ENCODE measurements around the gene PNPLA8. TPM values are rescaled to one million over a fixed set of nuclear protein-coding genes. Genes with fewer than 3 reads are reported as not detected.

Gene PNPLA8
- total and polyA plus RNA-seq, 2 of the 4 experiments (the other 2 are of a cell fraction): 7.0 to 14.5 TPM

DNA sequence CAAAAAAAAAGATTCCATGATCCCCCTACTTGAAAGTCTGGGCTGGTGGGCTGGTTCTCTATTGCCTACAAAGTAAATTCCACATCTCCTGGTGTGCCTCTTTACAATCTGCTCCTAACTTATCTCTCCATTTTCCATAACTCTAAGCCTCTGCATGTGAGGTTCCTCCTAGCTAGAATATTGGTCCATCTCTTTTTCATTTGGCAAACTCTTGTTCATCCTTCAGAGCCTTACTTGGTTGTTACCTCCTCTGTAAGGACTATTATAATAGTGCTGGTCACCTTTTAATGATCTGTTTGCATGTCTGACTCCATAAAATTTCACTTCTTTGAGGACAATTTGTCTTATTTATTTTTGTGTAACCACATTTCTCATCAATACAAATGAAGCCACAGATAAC, 68.1 kb downstream of the PNPLA8 start:
- no peak overlapping the region for H3K4ac ChIP-seq (ENCODE audit: low read depth, low read length)
- TF ChIP-seq, protein P1, sequence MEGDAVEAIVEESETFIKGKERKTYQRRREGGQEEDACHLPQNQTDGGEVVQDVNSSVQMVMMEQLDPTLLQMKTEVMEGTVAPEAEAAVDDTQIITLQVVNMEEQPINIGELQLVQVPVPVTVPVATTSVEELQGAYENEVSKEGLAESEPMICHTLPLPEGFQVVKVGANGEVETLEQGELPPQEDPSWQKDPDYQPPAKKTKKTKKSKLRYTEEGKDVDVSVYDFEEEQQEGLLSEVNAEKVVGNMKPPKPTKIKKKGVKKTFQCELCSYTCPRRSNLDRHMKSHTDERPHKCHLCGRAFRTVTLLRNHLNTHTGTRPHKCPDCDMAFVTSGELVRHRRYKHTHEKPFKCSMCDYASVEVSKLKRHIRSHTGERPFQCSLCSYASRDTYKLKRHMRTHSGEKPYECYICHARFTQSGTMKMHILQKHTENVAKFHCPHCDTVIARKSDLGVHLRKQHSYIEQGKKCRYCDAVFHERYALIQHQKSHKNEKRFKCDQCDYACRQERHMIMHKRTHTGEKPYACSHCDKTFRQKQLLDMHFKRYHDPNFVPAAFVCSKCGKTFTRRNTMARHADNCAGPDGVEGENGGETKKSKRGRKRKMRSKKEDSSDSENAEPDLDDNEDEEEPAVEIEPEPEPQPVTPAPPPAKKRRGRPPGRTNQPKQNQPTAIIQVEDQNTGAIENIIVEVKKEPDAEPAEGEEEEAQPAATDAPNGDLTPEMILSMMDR (conservative IDR thresholded peaks at IDR 0.05; ENCODE audit: low read depth, low read length): no peak
- TF ChIP-seq CEBPB (IDR thresholded peaks at IDR 0.05; ENCODE audit: low read depth, low read length) (no peak), BHLHE40 (IDR thresholded peaks at IDR 0.05; ENCODE audit: low read depth, low read length) (no peak), SMC3 (IDR thresholded peaks at IDR 0.05; ENCODE audit: low read depth, low read length) (no peak)
- TF ChIP-seq, protein P2, sequence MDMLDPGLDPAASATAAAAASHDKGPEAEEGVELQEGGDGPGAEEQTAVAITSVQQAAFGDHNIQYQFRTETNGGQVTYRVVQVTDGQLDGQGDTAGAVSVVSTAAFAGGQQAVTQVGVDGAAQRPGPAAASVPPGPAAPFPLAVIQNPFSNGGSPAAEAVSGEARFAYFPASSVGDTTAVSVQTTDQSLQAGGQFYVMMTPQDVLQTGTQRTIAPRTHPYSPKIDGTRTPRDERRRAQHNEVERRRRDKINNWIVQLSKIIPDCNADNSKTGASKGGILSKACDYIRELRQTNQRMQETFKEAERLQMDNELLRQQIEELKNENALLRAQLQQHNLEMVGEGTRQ (IDR thresholded peaks at IDR 0.05; ENCODE audit: low read depth, low read length): no peak
- TF ChIP-seq, protein P3, sequence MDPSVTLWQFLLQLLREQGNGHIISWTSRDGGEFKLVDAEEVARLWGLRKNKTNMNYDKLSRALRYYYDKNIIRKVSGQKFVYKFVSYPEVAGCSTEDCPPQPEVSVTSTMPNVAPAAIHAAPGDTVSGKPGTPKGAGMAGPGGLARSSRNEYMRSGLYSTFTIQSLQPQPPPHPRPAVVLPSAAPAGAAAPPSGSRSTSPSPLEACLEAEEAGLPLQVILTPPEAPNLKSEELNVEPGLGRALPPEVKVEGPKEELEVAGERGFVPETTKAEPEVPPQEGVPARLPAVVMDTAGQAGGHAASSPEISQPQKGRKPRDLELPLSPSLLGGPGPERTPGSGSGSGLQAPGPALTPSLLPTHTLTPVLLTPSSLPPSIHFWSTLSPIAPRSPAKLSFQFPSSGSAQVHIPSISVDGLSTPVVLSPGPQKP (IDR thresholded peaks at IDR 0.05; ENCODE audit: borderline replicate concordance, low read depth, low read length): no peak
- intact Hi-C loops (cut with micrococcal nuclease): no loop called here

More for the DNA sequence above, 68.1 kb downstream of the PNPLA8 start:
- H3K56ac ChIP-seq (ENCODE audit: extremely low read depth, insufficient read depth, low read length): no peak overlapping the region
- H3K4me3 ChIP-seq (ENCODE audit: insufficient read depth, low read depth, low read length): no peak overlapping the region
- no peak overlapping the region for H3K14ac ChIP-seq (replicated peaks; ENCODE audit: low read depth, low read length)
- H3K27me3 ChIP-seq (ENCODE audit: control insufficient read depth, insufficient read depth, low read length): peaks cover 51% of the 10 kb centered on the region
- H4K91ac ChIP-seq (ENCODE audit: insufficient read depth, low read depth, low read length): no peak overlapping the region
- H2BK20ac ChIP-seq (ENCODE audit: low read depth, low read length): no peak overlapping the region
- H2BK120ac ChIP-seq (ENCODE audit: low read depth, low read length): no peak overlapping the region
- POLR2A ChIA-PET (ENCODE audit: unreplicated experiment): no interaction called here
- no peak overlapping the region for H3K23ac ChIP-seq (ENCODE audit: low read depth, low read length)
- no peak for ATAC-seq (ENCODE audit: low read depth)
- H4K5ac ChIP-seq (ENCODE audit: low read depth, low read length): no peak overlapping the region
- no peaks in the 10 kb centered on the region for H4K20me1 ChIP-seq (ENCODE audit: insufficient read depth, low read length)
- H2AFZ ChIP-seq (replicated peaks; ENCODE audit: low read length, poor library complexity): no peak overlapping the region
- no peaks in the 10 kb centered on the region for H3K79me1 ChIP-seq (ENCODE audit: low read depth in 1 of 2, low read length in 2 of 2)
- H3K4me1 ChIP-seq (ENCODE audit: control insufficient read depth, insufficient read depth, low read length): no peaks in the 10 kb centered on the region; the same call in 1 of the 2 replicates
- BruUV-seq (replicated peaks): no TSS peak
- no peak for DNase-seq
- in situ Hi-C loops (cut with MboI; ENCODE audit: low sequenced_read_pairs): no loop called here
- no peak overlapping the region for H2AK9ac ChIP-seq (replicated peaks; ENCODE audit: low read depth, low read length, poor library complexity)
- H3K18ac ChIP-seq (ENCODE audit: low read depth, low read length): no peak overlapping the region
- H3K9me3 ChIP-seq (ENCODE audit: control insufficient read depth, insufficient read depth, low read length): no peaks in the 10 kb centered on the region
- H3K27ac ChIP-seq (ENCODE audit: insufficient read depth, low read length): no peak overlapping the region
- CTCF ChIA-PET: no interaction called here
- no peaks in the 10 kb centered on the region; the same call in 1 of the 2 replicates for H3K9me1 ChIP-seq (ENCODE audit: insufficient read depth, low read length)
- no peak overlapping the region for H2BK5ac ChIP-seq (ENCODE audit: low read depth, low read length, poor library complexity, severe bottlenecking)
- H4K8ac ChIP-seq (ENCODE audit: low read depth in 2 of 2, low read length in 2 of 2): no peak overlapping the region
- dilution Hi-C loops (cut with HindIII; ENCODE audit: low sequenced_read_pairs, unreplicated experiment): no loop called here
- no peak overlapping the region for H2BK15ac ChIP-seq (ENCODE audit: low read depth, low read length)
- H3K36me3 ChIP-seq (ENCODE audit: control insufficient read depth, insufficient read depth, low read length): no peaks in the 10 kb centered on the region
- H2AK5ac ChIP-seq (ENCODE audit: low read depth, low read length): no peak overlapping the region
- H3K4me2 ChIP-seq (ENCODE audit: low read depth, low read length): no peak overlapping the region
- no peak overlapping the region for H3K9ac ChIP-seq (ENCODE audit: low read depth, low read length)

All from IMR-90 (cell line).